Stimulated activated CD4-positive, alpha-beta T cell treated with anti-CD3 and anti-CD28 coated beads, Interleukin-1b, Interleukin-23, amount 100 ng/mL, for 48 hours (primary cell): Measurements from ENCODE around the gene ZPBP.

ENCODE experiments used
- DNase-seq: peaks from one replicate; pipeline ENCODE4 v3.0.0-alpha.2; 2020

ZPBP gene

DNA sequence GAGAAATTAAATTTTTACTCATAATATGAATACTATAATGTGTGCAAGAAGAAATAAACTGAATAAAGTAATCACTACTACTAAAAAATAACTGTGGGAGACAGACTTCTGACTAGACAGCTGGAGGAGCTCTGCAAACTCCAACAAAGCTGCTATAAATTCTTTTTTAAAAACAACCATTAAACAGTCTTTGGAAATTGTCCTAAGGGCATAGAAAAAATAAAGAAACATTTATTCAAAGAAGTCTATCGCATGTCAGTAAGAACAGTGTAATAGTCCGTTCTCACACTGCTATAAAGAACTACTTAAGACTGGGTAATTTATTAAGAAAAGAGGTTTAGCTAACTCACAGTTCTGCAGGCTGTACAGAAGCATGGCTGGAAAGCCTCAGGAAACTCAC is 56.0 kb downstream of the ZPBP start:
- DNase-seq: no peak

DNA sequence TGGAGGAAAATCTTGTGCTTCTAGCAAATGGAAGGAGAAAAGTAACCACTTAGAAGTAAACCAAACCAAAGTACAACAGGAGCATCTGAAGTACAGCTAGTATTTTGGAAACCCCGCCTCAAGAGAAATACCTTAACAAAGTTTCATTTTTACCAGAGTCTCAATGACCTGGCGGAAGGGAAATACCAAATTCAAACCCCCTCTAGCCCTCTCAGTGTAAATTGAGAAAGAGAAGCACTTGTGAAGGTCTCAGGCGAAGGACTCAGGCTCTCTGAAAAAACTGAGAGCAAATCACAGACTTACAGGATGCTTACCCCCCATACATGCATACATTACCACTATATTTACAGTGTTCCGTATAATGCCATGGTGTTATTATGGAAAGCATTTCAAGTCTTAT is 70.1 kb downstream of the ZPBP start:
- no peak for DNase-seq

DNA sequence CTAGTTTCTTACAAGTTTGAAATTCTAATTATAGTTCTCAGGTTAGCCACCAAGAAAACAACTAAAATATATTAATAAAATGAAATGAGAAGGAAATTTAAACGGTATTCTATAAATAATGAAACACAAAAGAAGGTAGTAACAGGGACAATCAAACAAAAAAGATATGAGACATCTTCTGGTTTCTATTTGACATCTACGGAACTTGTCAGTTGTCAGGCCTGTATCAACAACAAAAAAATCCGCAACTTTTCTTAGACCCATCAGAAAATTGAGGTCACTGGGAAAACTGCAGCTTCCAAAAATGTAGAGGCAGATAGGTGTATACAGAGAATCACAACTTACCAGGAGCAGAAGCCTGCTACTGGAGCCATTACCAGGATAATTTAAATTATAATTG is 70.6 kb downstream of the ZPBP start:
- DNase-seq: no peak

DNA sequence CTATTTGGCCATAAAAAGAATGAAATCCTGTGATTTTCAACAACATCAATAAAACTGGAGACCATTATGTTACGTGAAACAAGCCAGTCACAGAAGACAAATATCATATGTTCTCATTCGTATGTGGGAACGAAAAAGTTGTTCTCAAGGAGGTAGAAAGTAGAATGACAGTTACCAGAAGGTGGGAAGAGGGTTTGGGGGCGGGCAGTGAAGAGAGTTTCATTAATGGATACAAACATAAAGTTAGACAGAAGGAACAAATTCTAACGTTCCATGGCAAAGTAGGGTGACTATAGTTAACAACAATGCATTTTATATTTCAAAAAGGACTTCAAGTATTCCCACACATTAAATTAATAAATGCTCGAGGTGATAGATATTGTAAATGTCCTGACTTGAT is 97.4 kb downstream of the ZPBP start:
- no peak for DNase-seq

DNA sequence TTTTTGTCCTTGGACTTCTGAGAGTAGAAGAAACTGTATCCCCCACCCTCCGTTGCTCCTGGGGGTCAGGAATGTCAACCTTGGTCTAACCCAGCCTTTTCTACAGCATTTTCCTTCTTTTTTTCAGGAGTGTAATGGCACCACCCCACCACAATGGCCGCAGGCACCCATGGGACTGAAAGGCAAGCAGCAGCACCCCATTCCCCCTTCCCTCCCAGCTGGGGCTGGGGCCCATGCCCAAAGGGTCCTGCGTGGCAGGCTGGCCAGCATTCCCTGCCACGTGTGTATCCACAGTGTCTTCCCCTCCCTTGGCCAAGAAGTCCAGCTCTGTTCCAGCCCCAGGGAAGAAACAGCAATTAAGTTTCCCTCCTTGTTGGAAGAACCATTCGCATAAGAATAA is 106.9 kb downstream of the ZPBP start:
- DNase-seq: no peak

DNA sequence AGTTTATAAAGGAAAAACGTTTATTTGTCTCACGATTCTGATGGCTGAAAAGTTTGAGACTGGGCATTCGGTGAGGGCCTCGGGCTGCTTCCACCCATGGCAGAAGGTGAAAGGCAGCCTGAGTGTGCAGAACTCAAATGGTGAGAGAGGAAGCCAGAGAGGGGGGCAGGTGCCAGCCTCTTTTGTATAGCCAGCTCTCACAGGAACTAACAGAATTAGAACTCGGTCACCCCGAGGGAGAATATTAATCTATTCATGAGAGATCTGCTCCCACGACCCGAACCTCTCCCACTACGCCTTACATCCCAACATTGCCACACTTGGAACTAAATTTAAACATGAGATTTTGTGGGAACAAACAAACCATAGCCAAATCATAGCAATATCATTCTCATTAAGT is 112.6 kb downstream of the ZPBP start:
- DNase-seq: peak; percentile 19

DNA sequence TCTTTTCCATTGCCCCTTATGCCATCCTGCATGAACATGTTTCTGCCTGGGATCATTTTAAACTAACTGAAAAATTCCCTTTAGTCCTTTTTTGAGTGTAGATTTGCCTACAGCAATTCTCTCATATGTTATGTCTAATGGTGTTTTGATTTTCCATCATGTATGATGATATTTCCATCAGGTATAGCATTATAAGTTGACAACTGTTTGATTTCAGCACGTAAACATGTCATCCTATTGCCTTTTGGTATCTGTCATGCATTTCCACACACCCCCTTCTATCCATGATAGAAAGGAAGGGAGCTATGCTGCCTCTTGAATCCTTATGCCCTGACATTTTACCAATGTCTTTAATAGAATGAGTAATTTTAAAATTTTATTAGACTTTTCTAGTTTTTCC is 116.8 kb downstream of the ZPBP start:
- DNase-seq: no peak

DNA sequence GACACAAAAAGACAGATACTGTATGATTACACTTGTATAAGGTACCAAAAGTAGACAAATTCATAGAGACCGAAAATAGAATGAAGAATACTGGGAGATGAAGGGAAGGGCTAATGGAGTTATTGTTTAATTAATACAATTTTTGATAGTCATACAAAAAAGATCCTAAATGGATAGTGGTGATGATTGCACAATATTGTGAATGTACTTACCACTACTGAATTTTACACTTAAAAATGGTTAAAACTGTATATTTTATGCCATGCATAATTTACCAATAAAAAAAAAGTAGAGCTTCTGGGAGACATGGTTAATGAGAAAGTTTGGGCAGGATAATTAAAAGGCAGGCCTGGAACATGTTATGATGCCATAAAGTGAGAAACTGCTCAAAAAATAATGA is 119.0 kb downstream of the ZPBP start:
- DNase-seq: no peak

DNA sequence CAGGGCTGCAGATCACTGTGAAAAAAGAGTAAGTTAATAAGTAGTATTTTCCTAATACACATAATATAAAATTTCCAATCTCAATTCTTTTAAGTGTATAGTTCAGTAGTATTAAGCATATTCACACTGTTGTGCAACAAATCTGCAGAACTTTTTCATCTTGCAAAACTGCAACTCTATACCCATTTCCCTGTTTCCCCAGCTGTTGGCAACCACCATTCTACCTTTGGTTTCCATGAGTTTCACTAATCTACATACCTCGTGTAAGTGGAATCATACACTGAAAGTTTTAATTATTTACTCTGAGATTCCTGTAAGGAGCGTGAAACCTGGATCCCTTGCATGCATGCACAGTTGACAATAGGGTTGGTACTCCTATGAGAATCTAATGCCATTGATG is 155.4 kb downstream of the ZPBP start:
- DNase-seq: no peak

DNA sequence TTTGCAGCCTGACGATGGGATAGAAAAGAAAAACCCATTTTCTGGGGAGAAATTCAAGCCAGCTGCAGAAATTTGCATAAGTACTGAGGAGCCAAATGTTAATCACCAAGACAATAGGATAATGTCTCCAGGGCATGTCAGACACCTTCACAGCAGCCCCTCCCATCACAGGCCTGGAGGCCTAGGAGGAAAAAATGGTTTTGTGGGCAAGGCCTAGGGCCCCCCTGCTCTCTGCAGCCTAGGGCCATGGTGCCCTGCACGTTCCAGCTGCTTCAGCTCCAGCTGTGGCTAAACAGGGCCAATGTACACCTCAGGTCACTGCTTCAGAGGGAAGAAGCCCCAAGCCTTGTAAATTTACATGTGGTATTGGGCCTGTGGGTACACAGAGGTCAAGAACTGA is 161.4 kb downstream of the ZPBP start:
- no peak for DNase-seq

DNA sequence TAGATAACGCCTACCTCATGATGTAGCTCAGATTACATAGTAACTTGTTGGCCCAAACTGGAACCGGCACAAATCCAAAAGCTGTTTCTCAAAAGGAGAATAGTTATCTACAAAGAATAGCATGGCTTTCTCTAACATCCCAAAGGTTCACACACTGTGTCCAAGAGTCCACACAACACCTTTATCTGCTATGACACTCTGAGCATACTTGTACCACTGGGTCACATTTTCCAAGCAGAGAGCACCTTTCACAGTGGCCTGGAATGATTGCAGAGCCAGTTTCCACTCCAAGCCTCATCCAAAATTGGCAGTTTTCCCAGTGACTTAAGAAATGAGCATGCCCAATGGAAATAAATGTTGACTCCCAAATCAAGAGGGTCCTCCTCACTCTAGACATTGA is 164.3 kb downstream of the ZPBP start:
- no peak for DNase-seq

DNA sequence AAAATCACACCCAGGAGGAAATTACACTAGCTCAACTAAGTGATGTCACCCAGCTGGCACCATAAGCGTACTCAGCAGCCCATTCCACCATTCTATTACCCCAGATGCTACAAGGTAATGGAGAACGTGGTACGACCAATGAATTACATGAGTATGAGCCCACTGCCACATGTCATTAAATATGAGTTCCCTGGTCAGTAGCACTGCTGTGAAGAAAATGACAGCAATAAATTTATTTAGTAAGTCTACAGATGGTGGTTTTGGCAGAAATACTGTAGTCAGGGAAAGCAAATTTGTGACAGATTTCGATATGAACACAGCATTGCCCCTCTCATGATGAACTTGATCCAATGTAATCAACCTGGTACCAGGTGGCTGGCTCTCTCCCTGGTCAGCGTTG is 165.4 kb downstream of the ZPBP start:
- DNase-seq: no peak

DNA sequence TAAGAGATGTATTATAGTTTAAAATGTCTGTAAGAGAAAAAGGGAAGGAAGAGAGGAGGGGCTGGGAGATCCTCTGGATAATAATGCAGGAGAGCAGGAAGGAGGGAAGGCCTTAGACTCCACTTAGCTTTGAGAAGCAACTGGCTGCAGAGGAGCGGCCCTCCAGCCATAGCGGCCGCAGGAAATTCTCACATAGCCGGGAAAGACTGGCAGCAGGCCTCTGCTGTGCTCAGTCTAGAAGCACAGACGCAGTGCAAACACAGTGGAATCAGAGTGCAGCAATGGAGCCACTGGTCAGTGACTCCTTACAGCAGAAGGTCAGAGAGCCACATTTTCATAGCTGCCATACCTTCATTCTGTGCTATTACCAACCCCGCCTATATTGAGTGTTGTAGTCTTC is 166.3 kb downstream of the ZPBP start:
- DNase-seq: no peak

DNA sequence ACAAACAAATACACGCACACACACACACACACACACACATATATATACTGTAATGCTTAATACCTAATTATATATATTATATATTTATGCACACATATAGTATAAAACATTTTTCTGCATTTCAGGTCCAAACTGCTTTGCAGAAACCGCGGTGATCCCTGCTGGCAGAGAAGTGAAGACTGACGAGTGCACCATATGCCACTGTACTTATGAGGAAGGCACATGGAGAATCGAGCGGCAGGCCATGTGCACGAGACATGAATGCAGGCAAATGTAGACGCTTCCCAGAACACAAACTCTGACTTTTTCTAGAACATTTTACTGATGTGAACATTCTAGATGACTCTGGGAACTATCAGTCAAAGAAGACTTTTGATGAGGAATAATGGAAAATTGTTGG is 181.1 kb downstream of the ZPBP start:
- DNase-seq: no peak

DNA sequence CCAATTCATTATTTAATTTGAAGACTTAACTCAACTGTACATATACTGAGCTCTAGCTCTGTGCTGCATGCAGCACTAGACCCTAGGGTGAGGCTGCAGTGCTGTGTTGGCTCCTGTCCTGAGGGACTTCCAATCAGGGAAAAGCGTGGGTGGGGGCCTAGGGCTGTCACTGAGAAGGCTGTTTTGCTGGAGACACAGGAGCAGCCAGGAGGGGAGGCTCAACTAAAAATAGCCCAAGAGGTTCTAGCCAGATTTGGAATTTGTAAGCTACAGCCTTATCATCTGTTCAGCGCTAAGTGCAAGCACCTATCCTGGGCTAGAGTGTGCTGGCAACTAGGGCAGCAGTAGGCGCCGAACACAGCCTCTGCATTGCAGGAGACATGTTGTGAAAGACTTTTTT is 198.5 kb downstream of the ZPBP start:
- DNase-seq: no peak

DNA sequence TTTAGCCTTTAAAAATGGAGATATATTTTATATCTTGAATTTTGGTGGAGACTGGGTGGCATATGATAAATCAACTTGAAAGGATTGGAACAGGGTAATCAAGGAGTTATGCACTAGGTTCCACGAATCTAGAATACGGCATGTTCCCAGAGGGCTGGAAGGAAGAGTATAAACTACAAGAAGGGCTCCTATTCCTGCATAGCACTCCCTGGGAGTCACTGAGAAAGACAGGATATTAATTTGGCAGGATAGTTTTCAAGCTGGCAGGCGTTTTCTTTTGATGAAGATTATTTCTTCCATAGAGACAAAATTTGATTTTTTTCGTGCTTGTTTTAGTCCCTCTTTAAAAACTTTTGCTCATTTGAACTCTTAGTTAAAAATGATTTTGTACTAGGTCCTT is 199.9 kb downstream of the ZPBP start:
- no peak for DNase-seq

DNA sequence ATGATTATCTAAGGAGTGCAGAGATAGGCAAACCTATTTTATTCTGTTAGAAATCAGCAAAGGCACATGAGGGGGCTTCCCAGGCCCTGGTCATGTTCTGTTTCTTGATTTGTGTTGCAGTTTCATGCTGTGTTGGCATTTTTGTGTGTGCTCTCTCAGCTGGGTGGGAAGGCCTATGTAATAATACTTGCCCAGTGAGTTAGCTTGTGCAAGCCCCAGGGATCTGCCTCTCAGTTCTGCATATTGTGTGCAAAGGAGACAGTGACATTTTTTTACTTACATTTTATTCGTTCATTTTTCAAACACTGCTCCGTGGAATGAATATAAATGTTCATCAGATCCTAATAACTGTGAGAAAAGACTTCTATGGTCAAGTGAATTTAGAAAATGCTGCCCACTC is 200.6 kb downstream of the ZPBP start:
- DNase-seq: no peak
